Effector CD8-positive, alpha-beta T cell (primary cell): ENCODE measurements around the gene MEP1B.
"Not testable (repeated sequence)": the region's sequence is repeated elsewhere in the genome, so short reads cannot be mapped to it uniquely, and the experiment has no call there.

ENCODE experiments used
- DNase-seq: peaks from one replicate; lab custom pipeline; 2025; lab: John Stamatoyannopoulos, UW
- total RNA-seq, 4 experiments: gene quantifications; one replicate each; lab custom pipeline; 2026; lab: John Stamatoyannopoulos, UW

MEP1B gene
- total RNA-seq: 0.10 to 0.36 (median 0.21) reads per million in 4 experiments

DNA sequence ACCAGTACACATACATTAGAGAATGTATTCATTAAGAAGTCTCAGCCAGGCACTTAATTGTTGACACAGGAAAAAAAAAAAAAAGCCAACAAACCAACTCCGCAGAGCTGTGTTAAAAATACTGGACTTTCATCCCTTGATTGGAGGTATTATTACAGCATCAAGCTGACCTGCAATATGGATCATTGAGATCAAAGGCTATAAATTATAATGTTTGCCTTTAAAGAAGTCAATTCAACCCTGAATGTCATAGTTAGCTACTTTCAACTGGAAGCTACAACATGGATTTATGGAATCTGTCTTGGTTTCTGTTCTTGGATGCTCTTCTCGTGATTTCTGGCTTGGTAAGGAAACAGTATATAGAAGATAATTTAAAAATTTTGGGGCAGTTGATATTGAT, at the start of gene MEP1B:
Gene MEP1B, plus strand, starts transcription at position 250 of the 400 bp plus-strand sequence. Its CDS starts 32 bp downstream, at position 282.
- no peak for DNase-seq

DNA sequence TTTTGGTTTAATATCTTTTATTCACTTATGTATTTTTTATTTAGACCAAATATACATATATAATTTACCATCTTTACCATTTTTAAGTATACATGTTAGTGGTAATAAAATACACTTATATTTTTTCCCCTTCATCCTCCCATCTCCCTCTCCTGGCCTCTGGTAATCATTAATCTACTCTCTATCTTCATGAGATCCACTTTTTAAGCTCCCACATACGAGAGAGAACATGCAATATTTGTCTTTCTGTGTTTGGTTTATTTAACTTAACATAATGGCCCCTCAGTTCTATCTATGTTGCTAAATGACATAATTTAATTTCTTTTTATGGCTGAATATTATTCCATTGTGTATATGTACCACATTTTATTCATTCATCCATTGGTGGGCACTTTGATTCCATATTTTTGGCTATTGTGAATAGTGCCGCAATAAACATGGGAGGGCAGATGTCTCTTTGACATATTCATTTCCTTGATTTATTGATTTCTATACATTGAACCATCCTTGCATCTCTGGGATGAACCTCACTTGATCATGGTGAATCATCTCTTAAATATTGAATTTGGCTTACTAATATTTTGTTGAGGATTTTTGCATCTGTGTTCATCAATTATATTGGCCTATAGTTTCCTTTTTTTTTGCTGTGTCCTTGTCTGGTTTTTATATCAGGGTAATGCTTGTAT, 41.5 kb upstream of the MEP1B start:
- no peak for DNase-seq

DNA sequence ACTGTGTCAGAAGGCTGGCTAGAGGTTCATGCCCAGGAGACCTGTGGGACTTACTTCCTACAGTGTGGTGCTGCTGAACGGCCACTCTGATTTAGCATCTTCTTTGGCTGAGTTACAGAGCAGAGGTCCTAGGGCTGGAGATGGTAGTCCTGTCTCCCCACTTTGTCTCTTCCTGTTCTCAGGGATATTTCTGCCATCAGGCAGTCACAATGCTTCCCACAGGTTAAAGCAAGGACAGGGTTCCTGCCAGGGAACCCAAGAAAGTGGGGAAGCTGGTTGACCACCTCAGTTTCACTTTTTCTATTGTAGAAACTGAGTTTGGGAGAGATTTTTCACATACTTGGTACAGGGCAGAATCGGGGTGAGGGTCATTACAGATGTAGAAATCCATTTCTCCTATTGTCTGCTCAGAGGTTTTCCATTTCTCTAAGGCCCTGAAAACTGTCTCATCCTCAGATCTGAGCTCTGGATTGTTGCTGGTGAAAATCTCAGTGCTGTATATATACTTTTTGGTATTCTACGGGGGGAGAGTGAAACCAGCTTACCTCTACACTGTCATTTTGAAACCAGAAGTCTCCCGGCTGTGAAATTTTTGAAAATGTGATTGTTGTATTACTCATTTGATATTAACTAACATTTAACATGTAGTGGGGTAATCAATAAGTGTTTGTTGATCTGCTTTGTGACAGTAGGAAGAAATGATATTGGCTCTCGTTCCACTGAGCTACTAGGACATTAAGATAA, 37.0 kb upstream of the MEP1B start:
- DNase-seq: no peak

DNA sequence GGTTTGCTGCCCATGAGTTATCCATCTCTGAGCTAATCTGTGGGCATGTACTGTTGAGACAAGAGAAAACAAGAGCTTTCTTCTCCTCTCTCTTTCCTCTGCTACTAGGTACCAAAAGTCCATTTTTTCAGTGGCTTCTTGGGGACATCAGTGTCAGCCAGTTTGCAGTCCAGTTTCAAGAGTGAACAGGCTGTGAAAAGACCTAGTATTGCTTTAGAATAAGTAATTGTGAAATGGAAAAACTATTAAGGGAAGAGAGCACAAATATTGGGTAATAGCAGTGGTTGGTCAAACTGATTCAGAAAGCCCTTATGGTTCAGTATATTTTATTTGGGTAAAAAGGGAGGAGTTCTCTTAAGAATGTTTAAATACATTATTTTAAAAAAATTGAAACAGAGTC, 33.0 kb upstream of the MEP1B start:
- no peak for DNase-seq

DNA sequence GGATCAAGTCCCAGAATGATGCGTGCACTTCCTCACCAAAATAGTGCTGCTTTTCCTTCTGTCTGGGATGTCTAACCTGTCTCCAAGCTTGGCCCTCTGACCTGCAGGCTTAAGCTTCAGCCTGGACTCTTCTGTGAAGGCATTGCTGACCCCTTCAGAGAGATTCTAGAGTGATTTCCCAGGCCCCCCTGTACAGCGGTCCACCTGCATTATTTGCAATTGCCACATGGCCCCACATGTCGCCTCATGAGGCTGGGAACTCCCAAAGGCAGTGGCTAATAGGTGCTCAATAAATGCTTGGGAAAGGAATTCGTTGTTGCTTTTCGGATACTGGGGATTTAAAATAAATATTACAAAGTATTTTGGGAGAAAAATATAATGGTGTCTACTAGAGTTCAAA, 32.3 kb upstream of the MEP1B start:
- no peak for DNase-seq

DNA sequence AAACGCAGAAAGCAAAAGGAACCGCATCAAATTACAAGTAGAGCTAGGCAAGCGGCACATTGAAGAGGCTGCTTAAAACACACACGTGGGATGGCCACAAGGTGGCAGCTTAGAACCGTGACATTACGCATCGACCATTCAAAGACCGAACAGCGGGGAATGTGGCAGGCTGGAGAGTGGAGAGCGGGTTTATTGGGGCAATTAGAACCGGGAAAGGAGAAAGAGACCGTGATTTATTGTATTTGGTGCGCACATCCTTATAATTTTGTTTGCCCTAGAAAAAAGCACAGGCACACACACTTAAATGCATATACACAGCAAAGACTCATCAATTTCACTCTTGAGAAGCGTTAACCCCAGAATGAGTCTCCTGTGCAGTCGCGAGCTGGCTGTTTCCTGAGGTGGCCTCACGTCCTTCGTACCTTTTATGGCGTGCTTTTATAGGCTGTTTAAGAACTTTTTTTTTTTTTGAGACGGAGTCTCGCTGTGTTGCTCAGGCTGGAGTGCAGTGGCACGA, 31.7 kb upstream of the MEP1B start:
- peak; percentile 58 for DNase-seq

DNA sequence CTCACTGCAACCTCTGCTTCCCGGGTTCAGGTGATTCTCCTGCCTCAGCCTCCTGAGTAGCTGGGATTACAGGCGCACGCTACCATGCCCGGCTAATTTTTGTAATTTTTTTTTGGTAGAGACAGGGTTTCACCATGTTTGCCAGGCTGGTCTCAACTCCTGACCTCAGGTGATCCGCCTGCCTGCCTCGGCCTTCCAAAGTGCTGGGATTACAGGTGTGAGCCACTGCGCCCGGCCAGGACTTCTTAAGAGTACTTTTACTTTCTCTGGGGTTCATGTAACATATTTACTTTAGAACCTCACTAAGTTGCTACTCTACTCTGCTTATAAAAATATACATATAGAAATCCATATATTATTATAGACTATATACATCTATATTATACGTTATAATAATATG, 31.2 kb upstream of the MEP1B start:
- DNase-seq: not testable (repeated sequence)

DNA sequence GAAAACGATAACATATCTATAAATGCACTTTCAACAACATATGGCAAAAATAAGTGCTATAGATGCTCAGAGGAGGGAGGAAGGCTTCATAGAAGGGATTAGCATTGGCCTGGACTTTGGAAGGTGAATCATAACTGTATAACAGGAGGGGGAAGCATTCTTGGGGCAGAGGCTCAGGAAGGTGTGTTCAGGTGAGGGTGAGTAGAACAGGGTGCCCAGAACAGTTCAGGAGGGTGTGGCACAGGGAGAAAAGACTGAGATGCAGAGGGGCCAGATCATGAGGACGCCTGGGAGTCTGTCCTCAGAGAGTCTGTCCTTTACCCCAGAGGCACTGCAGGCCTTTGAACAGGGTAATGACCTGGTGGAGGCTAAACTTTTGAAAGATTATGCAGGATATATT, 29.3 kb upstream of the MEP1B start:
- no peak for DNase-seq

DNA sequence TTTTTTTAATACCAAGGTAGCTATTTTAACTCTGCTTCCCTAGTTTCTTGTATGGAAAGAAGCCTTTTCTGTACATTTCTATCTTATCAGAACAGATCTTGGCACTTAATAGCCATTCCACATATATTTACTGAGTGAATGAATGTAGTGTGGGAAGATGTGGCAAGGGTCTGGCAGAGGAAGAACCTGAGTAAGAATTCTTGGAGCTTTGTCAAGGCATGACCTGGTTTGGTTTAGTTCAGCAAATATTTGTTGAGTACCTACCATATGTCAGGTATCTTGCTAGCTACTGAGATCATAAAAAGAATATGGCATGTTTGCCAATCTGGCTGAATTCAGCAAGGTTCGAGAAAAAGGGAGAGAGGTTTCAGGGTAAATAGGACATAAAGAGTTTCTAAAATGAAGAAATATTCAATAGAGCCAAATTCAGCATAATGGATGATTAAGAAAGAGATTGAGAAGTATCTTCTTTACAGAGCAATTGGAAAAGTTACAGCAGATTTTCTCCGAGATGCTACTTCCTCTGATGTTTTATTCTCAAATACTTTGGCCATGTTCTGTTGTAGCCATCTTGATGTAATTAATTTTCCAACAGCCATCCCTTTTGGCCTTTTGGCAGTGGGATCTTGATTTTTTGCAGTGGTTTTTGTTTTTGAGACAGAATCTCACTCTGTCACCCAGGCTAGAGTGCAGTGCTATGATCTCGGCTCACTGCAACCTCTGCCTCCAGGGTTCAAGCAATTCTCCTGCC, 21.7 kb upstream of the MEP1B start:
- no peak for DNase-seq

DNA sequence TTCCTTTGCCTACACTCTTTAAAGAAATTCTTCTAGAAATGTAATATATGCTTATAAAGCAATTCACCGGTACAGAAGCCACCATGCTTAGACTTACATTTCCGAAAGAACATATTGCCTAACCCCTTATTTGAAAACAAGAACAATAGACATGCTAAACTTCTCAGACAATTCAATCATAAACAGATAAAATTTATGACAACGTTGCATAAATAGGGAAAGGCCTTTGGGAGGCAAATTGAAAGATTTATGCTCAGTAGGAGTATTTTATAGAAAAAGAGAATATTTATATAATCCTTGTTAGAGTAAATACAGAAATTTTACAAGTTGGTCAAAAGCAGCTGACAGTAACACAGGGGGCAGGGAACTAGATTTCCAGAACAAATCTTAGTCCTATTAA, 16.2 kb upstream of the MEP1B start:
- DNase-seq: no peak

DNA sequence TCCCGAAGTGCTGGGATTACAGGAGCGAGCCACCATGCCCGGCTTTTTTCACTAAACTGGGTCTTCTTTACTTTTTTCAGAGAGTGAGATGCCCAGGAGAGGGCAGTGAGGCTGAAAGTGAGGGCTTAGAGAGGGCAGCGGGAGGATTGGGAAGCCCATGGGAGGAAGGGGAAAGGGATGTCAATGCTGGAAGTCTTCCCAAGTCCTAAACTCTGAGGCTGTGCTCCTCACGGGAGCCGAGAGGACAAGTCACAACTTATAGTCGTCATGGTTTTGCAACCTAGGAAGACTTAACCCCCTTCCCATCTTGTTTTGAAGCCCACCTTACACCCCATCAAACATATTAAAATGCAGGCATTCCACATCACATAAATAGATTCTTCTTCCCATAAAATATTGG, 15.1 kb upstream of the MEP1B start:
- no peak for DNase-seq

DNA sequence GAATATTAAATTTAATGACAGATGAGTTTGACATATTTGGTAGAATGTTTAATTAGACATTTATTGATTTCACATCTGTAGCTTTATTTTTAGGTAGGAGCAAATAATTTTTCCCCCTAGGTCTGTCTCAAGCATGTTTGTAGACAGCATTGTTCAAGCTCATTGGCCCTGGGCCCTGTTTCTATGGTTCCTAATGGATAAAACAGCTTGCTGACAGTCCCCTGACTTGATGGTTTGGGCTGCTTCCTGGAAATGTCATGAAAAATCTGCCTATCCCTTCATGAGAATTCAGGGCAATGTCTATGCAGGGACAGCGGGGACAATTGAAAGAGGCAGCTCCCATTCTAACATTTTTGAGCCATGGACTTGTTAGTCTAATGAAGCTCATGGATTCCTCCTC, 14.6 kb upstream of the MEP1B start:
- DNase-seq: no peak

DNA sequence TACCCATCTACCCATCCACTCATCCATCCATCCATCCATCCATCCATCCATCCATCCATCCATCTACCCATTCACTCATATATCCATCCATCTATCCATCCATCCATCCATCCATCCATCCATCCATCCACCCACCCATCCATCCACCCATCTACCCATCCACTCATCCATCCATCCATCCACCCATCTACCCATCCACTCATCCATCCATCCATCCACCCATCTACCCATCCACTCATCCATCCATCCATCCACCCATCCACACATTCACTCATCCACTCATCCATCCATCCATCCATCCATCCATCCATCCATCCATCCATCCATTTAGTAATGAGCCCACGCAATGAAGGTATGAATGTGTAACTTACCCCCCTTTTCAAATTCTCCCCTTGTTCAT, 13.1 kb upstream of the MEP1B start:
- not testable (repeated sequence) for DNase-seq

DNA sequence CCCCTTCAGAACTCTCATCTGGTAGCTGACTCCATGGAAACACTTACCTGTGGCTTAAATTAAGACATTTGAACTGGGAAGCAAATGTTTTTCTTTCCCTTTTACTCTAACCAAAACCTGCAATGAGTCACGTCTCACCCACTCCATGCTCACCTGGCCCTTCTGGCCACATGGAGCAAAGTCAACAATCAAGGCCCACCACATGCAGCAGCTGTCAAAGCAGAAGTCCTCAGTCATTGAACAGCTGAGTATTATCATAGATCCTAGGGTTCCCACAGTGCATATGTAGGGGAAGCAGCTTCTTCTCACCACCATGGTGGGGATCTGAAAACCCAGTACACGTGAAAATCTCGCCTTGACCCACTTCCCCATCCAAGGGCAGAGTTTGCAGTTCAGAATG, 12.3 kb upstream of the MEP1B start:
- DNase-seq: no peak

DNA sequence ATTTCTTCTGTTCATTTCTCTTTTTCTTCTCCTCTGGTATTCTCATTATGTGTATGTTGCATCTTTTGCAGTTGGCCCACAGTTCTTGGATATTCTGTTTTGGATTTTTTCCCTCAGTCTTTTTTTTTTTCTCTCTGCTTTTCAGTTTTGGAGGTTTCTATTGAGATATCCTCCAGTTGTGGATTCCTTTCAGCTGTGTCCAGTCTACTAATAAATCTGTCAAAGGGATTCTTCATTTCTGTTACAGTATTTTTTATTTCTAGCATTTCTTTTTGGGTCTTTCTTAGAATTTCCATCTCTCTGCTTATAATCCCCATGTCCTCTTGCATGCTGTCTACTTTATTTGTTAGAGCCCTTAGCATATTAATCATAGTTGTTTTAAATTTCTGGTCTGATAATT, 6.3 kb upstream of the MEP1B start:
- DNase-seq: no peak

DNA sequence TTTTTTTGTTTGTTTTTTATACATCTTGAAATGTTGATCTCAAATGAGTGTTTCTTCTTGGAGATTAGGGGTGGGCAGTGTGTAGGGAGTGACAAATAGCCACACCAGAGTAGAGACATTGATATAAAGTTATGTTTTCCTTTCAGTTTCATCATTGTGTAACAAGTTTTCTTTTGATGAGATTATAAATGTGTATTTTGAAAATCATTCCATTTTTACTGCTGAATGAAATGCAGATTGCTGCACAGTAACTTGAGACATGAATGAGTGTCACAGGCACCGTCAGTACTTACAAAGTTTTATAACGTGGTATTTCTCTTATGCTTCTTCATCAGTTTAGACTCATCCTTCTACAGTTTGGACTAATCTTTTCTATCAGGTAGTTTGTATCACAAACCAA, 370 bp downstream of the MEP1B start:
- DNase-seq: no peak

DNA sequence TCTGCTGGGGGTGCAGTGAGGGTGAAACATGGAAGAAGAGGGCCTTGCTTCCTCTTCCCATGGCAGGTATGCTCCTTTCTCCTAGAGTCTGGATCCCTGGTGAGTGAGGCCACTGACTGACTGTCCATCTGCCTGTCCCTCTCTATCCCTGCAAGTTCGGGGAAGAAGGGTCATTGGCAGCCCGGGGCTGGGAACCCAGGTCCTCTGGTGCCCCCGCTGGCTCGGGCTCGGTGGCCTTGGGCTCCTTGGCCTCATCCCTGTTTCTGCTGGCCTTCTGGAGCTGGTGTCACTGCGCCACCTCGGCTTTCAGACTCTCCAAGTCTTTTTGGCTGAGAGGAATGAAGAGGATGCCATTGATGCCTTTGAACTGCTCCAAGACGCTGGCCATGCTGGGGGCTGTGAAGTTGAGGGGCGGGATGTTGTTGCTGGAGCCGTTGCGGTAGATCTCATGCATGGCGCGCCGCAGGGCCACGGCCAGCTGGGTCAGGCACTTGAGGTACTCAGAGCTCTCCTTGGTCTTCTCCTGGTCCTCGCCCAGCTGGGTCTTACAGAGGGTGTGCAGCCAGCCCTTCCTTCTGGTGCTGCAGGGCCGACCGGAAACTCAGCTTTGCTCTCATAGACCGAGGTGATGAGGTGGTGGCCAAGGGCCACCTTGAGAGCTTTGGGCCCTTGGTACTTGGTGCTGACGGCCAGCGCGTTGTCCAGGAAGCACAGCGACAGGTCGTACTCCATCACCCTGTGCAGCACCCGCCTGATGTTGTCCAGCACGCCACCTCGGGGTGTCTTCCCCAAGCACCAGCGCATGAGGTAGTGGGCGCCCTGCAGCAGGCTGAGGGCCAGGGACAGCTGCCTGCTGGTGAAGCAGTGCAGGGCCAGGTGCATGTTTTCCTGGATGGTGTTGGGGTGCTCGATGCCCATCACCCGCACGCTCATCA, 6.3 kb downstream of the MEP1B start:
- no peak for DNase-seq

DNA sequence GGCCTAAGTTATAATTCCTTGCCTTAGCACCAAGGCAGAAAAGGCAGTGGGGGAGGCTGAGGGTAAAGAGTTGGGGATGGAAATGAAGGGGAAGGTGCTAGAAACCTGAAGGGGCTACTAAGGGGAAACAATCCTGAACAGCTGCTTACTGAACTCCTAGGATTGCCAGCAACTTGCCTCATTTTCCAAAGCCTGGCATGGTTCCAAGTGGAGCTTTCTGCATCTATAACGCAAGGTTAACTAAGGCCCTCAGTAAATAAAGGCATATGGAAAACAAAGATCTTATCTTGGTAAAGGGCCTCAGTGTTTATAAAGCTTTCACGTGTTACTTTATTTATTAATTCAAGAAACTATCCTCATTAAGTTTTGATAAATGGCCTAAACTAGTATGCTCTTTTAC, 10.9 kb downstream of the MEP1B start:
- DNase-seq: no peak

DNA sequence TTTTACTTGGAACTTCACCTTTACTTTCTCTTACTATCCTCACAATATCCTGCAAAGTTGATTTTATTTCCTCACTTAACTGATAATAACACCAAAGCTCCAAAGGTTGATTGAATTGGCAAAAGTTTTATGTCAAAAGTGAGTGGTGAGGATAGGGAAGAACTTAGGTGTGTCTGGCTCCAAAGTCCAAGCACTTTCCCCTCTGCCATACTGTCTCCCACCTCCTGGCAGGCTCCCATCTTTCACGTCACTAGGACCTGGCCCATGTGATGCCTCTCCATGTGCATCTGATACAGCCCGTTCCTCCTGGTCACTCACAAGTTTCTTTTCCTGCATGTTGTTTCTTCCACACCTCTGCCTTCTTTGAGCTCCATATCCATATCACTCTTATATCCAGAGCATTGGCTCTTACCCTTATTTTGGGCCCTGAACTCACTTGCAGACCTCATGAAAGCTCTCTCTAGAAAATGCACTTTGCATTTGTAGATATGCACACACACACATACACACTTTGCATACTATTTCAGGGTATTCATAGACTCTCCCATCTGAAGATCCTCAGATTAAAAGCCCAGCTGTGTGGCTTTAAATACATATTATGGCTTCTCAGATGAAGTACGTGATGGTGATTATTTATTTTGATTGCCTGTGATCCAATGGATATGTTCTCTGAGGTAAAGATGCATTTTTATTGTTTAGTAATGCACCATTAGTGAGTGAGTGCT, 12.3 kb downstream of the MEP1B start:
- DNase-seq: no peak

DNA sequence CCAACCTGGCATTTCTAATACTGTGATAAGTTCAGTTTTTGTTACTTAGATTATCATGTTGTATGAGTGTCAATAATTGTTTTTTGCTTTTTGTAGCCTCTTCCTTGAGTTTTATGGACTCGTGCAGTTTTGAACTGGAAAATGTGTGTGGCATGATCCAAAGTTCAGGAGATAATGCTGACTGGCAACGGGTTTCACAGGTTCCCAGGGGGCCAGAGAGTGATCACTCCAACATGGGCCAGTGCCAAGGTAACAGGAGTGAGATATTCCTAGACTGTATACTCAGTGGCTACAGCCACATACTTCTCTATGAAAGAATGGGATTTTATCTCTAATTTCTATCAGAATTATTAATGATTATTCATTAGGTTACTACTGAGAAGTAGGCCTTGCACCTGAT, 18.2 kb downstream of the MEP1B start:
- no peak for DNase-seq

DNA sequence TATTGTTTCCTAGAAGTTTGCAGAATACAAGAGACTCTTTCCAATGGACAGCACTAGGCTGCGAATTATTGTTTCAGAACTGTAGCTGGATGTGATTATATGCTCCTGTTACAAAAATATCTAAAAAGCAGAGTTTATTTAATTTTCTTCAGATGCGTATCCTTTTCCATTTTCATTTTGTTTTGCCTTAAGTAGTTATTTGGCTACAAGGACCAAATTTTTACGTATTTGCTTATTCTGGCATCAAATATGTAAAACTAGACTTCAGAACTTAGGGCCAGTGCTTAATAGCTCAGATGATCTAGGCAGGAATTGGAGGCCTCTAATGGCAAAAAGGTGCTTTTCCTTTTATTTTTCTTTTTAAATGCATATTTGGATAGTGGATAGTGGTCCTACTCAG, 18.7 kb downstream of the MEP1B start:
- no peak for DNase-seq
